Esophagus (tissue), 2 donors: Measurements from ENCODE around the gene ITPR2. TPM values are rescaled to one million over a fixed set of nuclear protein-coding genes. Genes with fewer than 3 reads are reported as not detected.

ENCODE experiments used
- H3K27ac ChIP-seq, 2 donors: one replicate each; pipeline ENCODE4 v1.5.1; 2013; ENCODE audit warnings: low read depth in 2 of 2, mild to moderate bottlenecking in 2 of 2, inconsistent platforms in 1 of 2, low read length in 1 of 2, moderate library complexity in 1 of 2
- H3K27me3 ChIP-seq, 2 donors: one replicate each; pipeline ENCODE4 v1.6.1; 2013; ENCODE audit warnings: low read length in 2 of 2, control low read depth in 1 of 2, mild to moderate bottlenecking in 1 of 2; ENCODE audit not compliant: insufficient read depth in 2 of 2, control insufficient read depth in 1 of 2
- H3K36me3 ChIP-seq, 2 donors: one replicate each; pipeline ENCODE4 v1.6.1; 2013; ENCODE audit warnings: low read length in 1 of 2; ENCODE audit not compliant: control insufficient read depth in 2 of 2, insufficient read depth in 2 of 2
- H3K4me1 ChIP-seq, 2 donors: one replicate each; pipeline ENCODE4 v1.6.1; 2013; ENCODE audit warnings: low read length in 1 of 2; ENCODE audit not compliant: control insufficient read depth in 2 of 2, insufficient read depth in 2 of 2
- H3K4me3 ChIP-seq, 2 donors: one replicate each; pipeline ENCODE4 v1.5.1; 2013; ENCODE audit warnings: low read length in 2 of 2, mild to moderate bottlenecking in 2 of 2, low read depth in 1 of 2, moderate library complexity in 1 of 2
- H3K9me3 ChIP-seq, 2 donors: one replicate each; pipeline ENCODE4 v1.6.1; 2013; ENCODE audit warnings: mild to moderate bottlenecking in 2 of 2, low read depth in 1 of 2, low read length in 1 of 2, moderate library complexity in 1 of 2; ENCODE audit not compliant: control insufficient read depth in 2 of 2, insufficient read depth in 1 of 2
- WGBS, 2 donors: extraction: QIAGEN DNeasy Blood & Tissue Kit; methylation state at CpG; one replicate each; pipeline ENCODE4 v1.1.7; 2013; 5-methylcytosine and 5-hydroxymethylcytosine counted together
- polyA plus RNA-seq, 2 donors: library from polyadenylated mRNA; stranded (reverse); fragments of 200-250 nt; gene quantifications; one replicate each; pipeline ENCODE4 v1.2.3, GENCODE V29; 2013
- donor health status: healthy with polysubstance abuse.
- donor health status: Bipolar disorder and iron deficiency.

Gene ITPR2
- polyA plus RNA-seq, 2 donors = 4.8 to 5.7 TPM

DNA sequence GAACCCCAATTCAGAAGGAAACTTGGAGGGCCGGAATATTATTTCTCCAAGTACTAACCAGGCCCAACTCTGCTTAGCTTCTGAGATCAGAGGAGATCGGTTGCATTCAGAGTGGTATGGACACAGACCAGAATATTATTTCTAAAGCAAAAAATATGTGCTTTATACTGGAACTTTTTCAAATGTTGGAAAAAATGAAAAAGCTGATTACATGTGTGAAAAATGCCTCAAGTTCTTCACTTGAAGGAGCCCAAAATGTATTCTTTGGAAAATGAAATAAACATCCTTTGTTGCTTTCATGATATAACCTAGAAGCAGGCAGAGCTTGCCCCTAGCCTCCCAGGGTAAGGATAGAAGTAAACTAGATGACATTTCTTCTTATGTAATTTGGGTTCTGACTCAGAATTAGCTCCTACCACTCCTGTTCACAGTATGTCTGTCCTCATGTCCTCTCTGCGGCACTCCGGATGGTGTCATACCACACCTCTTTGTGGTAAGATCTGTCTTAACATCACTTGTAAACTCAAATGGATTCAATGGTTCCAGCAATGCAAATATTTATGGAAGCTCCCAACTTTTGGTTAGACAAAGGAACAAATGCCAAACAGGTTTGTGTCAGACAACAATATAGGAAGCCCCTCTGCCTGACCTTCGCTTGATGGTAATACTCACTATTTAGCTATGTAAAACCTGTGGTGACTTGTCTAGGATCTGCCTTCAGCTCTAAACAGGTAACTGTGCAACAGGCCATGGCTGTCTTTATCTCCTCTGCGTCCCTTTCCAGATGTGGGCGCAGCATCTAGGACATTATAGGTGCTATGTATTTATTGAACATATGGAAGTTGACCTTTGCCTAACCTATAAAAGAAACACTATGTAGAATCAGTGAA lies 459.1 kb downstream of the ITPR2 start:
- WGBS, 2 donors = 90 to 93% methylated on average over 7 of the region's 7 CpGs
- no peaks in the 10 kb centered on the region for H3K27me3 ChIP-seq
- no peaks in the 10 kb centered on the region for H3K9me3 ChIP-seq
- H3K4me1 ChIP-seq = no peaks in the 10 kb centered on the region
- H3K27ac ChIP-seq = no peak overlapping the region
- H3K4me3 ChIP-seq = no peak overlapping the region
- peaks cover 0 to 2% of the 10 kb centered on the region in 2 donors for H3K36me3 ChIP-seq

DNA sequence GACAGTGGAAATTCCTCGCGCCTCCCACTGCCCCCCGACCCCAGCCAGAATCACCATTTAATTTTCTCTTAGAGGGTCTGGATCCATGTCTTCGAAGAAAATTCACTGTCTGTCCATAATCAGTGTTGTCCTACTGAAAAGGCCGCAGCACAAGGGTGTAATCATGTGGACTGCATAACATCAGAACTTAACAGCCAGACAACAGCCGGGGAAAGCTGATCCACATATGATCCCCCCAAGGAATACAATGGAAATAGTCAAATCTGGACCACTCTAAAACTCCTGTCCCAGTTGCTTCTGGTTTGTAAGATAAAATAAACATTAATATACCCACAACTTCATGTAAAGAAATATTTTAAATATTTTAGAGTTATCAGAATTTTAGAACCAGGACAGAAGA lies 460.1 kb downstream of the ITPR2 start:
- Histone ChIP-seq H3K27ac (no peak overlapping the region), H3K4me1 (no peaks in the 10 kb centered on the region)
- WGBS, 2 donors = 94 to 97% methylated on average over 6 of the region's 6 CpGs

DNA sequence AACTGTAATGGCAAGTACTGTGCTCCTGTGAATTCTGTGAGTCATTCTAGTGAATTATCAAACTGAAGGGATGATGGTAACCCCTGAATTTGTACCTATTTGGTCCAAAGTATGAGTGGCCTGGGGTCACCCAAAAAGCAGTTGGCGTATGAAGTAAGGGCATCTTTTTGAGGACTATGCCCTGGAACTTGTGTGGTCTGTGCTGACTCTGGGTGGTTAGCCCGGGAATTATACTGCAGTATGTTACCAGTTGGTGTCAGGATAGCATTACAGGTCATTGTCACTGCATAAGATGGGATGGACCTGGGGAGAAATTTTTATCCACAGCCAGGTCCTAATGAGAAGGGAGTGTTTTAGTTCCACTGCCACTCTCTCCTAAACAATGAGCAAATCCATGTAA lies 462.9 kb downstream of the ITPR2 start:
- 91 to 92% methylated on average over 2 of the region's 2 CpGs for WGBS, 2 donors

More for the DNA sequence above, 460.1 kb downstream of the ITPR2 start:
- H3K9me3 ChIP-seq = no peaks in the 10 kb centered on the region
- no peaks in the 10 kb centered on the region for H3K27me3 ChIP-seq
- H3K4me3 ChIP-seq = no peak overlapping the region
- peaks cover 0 to 2% of the 10 kb centered on the region in 2 donors for H3K36me3 ChIP-seq

DNA sequence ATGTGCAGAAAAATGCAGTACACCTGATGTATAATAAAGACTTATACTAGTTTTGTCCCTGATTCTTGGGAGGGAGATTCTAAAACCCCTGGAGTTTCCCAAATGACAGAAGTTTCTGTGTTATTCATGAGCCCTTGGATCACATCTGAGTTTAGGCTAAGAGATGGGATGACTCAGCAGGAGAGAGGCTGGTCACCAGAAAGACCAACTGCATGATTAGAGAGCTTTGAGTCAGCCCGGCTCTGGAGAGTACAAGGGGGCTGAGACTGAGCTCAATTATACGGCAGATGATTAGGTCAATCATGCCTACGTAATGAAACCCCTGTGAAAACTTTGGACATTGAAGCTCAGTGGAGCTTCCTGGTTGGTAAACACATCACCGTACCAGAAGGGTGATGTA lies 463.4 kb downstream of the ITPR2 start:
- Histone ChIP-seq H3K4me1 (no peaks in the 10 kb centered on the region), H3K36me3 (peaks cover 0 to 2% of the 10 kb centered on the region in 2 donors), H3K27me3 (no peaks in the 10 kb centered on the region), H3K4me3 (no peak overlapping the region), H3K27ac (no peak overlapping the region), H3K9me3 (no peaks in the 10 kb centered on the region)
- 84 to 87% methylated on average over 4 of the region's 4 CpGs for WGBS, 2 donors

More for the DNA sequence above, 462.9 kb downstream of the ITPR2 start:
- no peak overlapping the region for H3K27ac ChIP-seq
- no peaks in the 10 kb centered on the region for H3K4me1 ChIP-seq
- peaks cover 0 to 2% of the 10 kb centered on the region in 2 donors for H3K36me3 ChIP-seq
- no peaks in the 10 kb centered on the region for H3K27me3 ChIP-seq
- H3K9me3 ChIP-seq = no peaks in the 10 kb centered on the region
- no peak overlapping the region for H3K4me3 ChIP-seq

DNA sequence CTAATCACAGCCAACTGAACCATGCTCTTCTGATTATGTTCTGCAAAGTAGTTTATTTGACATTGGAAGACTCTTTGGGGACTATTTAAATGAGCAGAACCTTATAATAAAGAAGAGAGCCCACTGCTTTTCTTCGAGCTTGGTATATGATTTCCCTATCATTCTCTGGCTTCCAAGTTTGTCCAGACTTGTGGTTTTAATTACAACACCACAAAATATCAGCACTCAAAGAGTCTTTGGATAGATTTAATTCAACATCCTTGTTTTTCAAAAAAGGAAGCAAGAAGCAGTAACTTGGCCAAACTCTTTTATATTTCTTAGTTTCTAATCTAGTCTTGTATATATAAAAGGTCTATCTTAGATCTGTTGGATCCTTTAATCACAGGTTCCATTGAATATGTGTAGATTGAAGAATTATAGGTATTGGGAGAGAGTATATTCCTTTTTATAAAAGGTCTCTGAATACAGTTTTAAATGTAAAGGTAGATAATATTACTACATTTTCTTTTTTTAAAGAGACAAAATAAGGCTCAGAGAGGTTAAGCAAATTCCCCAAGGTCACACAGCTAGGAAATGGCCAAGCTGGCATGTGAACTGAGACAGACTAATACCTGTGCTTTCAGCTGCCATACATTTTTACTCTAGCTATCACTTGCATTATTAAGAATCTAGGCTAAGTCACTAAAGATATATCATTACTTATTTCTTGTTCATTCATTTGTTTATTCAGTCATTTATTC lies 464.8 kb downstream of the ITPR2 start:
- Histone ChIP-seq H3K36me3 (peaks cover 0 to 2% of the 10 kb centered on the region in 2 donors), H3K9me3 (no peaks in the 10 kb centered on the region), H3K4me3 (no peak overlapping the region), H3K27ac (no peak overlapping the region), H3K4me1 (no peaks in the 10 kb centered on the region), H3K27me3 (no peaks in the 10 kb centered on the region)
- 87 to 95% methylated on average over 1 of the region's 1 CpG for WGBS, 2 donors

DNA sequence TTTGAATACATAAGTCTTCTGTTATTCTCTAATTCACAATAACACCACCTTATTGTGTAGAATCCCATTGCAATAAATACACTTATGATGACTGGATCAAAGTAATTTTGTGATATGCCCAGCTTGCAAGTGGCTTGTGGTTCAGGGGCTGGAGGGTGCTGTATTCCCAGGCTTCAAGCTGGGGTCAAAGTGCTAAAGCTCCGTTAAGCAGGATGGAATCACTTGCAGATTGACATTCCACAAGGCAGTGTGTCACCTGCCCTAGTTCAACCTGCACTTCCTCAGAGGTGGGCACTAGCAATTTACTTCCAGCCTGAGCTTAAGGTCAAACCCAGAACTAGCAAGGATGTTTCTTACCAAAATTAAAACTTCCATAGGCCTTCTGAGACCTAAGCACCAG lies 471.0 kb downstream of the ITPR2 start:
- no peaks in the 10 kb centered on the region for H3K36me3 ChIP-seq
- H3K27ac ChIP-seq = no peak overlapping the region
- WGBS, 2 donors = 85 to 89% methylated on average over 1 of the region's 1 CpG
- no peaks in the 10 kb centered on the region for H3K4me1 ChIP-seq
- H3K9me3 ChIP-seq = no peaks in the 10 kb centered on the region
- H3K27me3 ChIP-seq = no peaks in the 10 kb centered on the region
- H3K4me3 ChIP-seq = no peak overlapping the region

DNA sequence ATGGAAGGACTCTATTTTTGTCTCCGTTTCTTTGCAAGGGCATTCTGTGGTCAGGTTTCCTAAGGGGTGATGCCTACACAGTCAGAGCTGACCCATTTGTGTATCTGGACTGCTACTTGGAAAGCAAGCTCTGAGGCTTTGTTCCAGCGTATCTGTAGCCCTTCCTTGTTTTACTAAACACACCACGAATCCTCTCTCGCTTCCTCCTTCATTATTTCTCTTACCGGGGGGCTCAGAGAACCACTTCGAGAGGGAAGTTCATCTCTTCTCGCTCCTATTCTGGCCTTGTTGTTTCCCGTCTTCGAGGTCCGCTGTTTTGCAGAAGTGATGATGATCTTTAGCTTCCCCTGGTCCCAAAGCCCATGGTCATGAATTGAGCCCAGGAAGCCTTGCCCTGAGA lies 472.9 kb downstream of the ITPR2 start:
- Histone ChIP-seq H3K4me1 (no peaks in the 10 kb centered on the region), H3K9me3 (no peaks in the 10 kb centered on the region), H3K27ac (no peak overlapping the region), H3K4me3 (no peak overlapping the region), H3K36me3 (no peaks in the 10 kb centered on the region), H3K27me3 (no peaks in the 10 kb centered on the region)
- 91 to 94% methylated on average over 10 of the region's 10 CpGs for WGBS, 2 donors

DNA sequence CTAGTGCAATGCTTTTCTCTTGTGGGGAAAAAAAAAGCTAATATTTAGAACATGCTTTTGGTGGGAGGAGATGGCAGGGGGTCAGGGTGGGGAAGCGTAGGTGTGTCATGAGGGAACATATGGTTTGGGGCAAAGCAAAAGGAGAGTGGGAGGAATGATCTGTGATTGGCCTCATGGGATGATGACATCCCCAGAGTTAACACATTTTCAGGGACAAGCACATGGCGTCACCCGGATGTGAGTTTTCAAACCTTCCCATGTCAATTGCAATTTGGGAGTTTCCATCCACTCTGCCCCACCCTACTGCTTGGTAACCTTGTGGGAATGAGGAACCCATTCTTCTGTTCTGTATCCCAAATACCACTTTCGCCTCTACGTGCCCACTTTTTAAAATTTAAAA lies 473.4 kb downstream of the ITPR2 start:
- Histone ChIP-seq H3K27me3 (no peaks in the 10 kb centered on the region), H3K36me3 (no peaks in the 10 kb centered on the region), H3K4me3 (no peak overlapping the region), H3K27ac (no peak overlapping the region), H3K9me3 (no peaks in the 10 kb centered on the region), H3K4me1 (no peaks in the 10 kb centered on the region)
- WGBS, 2 donors = 94 to 99% methylated on average over 5 of the region's 5 CpGs

DNA sequence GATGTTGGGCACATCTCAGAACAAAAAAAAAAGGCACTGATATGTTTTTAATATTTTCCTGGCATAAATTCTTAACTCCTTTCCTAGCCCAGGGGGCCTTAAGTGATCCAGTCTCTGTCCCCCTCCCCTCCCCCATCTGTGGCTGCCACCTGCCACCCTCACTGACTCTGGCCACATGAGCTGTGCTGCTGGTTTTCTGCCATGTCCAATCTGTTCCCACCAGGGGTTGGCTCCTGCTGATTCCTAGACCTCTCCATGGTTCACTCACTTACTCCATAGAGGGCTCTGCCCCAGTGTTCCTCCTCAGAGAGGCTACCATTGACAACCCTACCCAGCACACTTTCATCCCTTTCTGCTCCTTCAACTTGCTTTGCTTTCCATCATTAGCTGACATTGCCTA lies 474.3 kb downstream of the ITPR2 start:
- Histone ChIP-seq H3K36me3 (no peaks in the 10 kb centered on the region), H3K27ac (no peak overlapping the region), H3K9me3 (no peaks in the 10 kb centered on the region), H3K4me1 (no peaks in the 10 kb centered on the region), H3K4me3 (no peak overlapping the region), H3K27me3 (no peaks in the 10 kb centered on the region)
